ENCODE data around the gene VSIG1. TPM values are rescaled to one million over a fixed set of nuclear protein-coding genes. Genes with fewer than 3 reads are reported as not detected.

VSIG1 gene
- total RNA-seq, 1 donor from 2014 or later, result 1.3 TPM

GRCh38 chrX:108072746-108073145 lies 27.9 kb downstream of the VSIG1 start:
- intact Hi-C loops (cut with micrococcal nuclease), result loop anchor here (1.0 to 5.0 kb wide), 7 partner anchors 52 to 1590 kb away; partner anchors contain the start of gene NCBP2L
- Mint-ChIP-seq H3K36me3 (ENCODE audit: low read depth) (no peaks in the 10 kb centered on the region), H3K9me3 (no peaks in the 10 kb centered on the region), H3K4me1 (peaks cover 3% of the 10 kb centered on the region), H3K27ac (no peak overlapping the region), H3K4me3 (no peak overlapping the region), H3K27me3 (no peaks in the 10 kb centered on the region)
- DNase-seq (no peak), ATAC-seq (ENCODE audit: low read depth) (no peak)
- ChIA-PET POLR2A (no interaction called here), CTCF (interaction anchor here (4.1 kb wide), 1 partner anchor 52 kb away, joined by 23 read pairs; no protein-coding TSS in a partner anchor)
- TF ChIP-seq, protein P1, sequence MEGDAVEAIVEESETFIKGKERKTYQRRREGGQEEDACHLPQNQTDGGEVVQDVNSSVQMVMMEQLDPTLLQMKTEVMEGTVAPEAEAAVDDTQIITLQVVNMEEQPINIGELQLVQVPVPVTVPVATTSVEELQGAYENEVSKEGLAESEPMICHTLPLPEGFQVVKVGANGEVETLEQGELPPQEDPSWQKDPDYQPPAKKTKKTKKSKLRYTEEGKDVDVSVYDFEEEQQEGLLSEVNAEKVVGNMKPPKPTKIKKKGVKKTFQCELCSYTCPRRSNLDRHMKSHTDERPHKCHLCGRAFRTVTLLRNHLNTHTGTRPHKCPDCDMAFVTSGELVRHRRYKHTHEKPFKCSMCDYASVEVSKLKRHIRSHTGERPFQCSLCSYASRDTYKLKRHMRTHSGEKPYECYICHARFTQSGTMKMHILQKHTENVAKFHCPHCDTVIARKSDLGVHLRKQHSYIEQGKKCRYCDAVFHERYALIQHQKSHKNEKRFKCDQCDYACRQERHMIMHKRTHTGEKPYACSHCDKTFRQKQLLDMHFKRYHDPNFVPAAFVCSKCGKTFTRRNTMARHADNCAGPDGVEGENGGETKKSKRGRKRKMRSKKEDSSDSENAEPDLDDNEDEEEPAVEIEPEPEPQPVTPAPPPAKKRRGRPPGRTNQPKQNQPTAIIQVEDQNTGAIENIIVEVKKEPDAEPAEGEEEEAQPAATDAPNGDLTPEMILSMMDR (IDR thresholded peaks at IDR 0.05), result no peak

DNA sequence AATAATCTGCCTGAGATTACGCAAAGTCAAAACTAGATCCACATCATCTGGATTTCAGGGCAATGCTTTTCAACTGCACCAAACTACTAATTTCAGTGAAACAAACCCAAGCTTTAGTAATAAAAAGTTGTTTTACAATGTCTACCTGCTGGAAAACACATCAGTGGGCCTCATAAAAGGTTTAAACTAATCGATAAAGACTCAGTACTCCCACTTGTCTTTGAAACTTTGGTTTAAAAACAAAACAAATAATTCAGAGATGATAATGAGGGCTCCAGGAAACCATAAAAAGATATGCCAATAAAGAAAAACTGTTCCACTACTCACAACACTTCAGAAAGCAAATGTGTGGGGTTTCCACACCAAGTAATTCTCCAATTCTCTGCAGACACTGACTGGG lies 36.2 kb downstream of the VSIG1 start:
- ATAC-seq (ENCODE audit: low read depth) (no peak), DNase-seq (no peak)
- no peaks in the 10 kb centered on the region for H3K9me3 Mint-ChIP-seq
- ChIA-PET CTCF (no interaction called here), POLR2A (no interaction called here)
- H3K4me1 Mint-ChIP-seq, result no peaks in the 10 kb centered on the region
- peaks cover 12% of the 10 kb centered on the region for H3K36me3 Mint-ChIP-seq (ENCODE audit: low read depth)
- no peaks in the 10 kb centered on the region for H3K27me3 Mint-ChIP-seq
- no peak overlapping the region for H3K4me3 Mint-ChIP-seq
- no peak overlapping the region for H3K27ac Mint-ChIP-seq
- TF ChIP-seq, protein P1 (IDR thresholded peaks at IDR 0.05), result no peak
- intact Hi-C loops (cut with micrococcal nuclease), result no loop called here

DNA sequence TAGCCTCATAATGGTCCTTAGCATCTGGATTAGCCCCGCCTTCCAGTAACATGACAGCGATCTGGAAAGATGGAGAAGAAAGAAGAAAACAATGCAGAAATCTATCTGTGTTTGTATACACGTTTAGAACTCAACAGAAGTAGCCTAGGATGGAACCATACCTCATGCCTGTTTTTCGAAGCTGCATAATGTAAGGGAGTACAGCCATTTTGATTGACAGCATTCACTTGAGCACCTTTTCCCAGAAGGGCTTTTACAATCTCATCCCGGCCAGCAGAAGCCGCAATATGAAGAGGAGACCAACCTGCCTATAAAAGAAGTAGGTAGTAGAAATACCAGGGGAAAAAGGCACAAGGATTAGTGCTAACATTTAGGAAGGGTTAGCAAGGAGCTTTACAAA lies 42.9 kb downstream of the VSIG1 start:
- Mint-ChIP-seq H3K4me3 (no peak overlapping the region), H3K4me1 (peaks cover 6% of the 10 kb centered on the region), H3K9me3 (no peaks in the 10 kb centered on the region), H3K36me3 (ENCODE audit: low read depth) (peaks cover 28% of the 10 kb centered on the region), H3K27ac (no peak overlapping the region), H3K27me3 (no peaks in the 10 kb centered on the region)
- POLR2A ChIA-PET, result no interaction called here
- CTCF ChIA-PET, result no interaction called here
- TF ChIP-seq, protein P1 (IDR thresholded peaks at IDR 0.05), result no peak
- intact Hi-C loops (cut with micrococcal nuclease), result no loop called here
- DNase-seq, result no peak
- ATAC-seq (ENCODE audit: low read depth), result no peak

GRCh38 chrX:108088511-108088910 lies 43.6 kb downstream of the VSIG1 start:
- Mint-ChIP-seq H3K4me3 (no peak overlapping the region), H3K27me3 (no peaks in the 10 kb centered on the region), H3K4me1 (peaks cover 6% of the 10 kb centered on the region), H3K27ac (no peak overlapping the region), H3K36me3 (ENCODE audit: low read depth) (peaks cover 27% of the 10 kb centered on the region), H3K9me3 (no peaks in the 10 kb centered on the region)
- ATAC-seq (ENCODE audit: low read depth), result no peak
- ChIA-PET POLR2A (no interaction called here), CTCF (no interaction called here)
- intact Hi-C loops (cut with micrococcal nuclease), result no loop called here
- TF ChIP-seq, protein P1 (IDR thresholded peaks at IDR 0.05), result no peak
- no peak for DNase-seq

DNA sequence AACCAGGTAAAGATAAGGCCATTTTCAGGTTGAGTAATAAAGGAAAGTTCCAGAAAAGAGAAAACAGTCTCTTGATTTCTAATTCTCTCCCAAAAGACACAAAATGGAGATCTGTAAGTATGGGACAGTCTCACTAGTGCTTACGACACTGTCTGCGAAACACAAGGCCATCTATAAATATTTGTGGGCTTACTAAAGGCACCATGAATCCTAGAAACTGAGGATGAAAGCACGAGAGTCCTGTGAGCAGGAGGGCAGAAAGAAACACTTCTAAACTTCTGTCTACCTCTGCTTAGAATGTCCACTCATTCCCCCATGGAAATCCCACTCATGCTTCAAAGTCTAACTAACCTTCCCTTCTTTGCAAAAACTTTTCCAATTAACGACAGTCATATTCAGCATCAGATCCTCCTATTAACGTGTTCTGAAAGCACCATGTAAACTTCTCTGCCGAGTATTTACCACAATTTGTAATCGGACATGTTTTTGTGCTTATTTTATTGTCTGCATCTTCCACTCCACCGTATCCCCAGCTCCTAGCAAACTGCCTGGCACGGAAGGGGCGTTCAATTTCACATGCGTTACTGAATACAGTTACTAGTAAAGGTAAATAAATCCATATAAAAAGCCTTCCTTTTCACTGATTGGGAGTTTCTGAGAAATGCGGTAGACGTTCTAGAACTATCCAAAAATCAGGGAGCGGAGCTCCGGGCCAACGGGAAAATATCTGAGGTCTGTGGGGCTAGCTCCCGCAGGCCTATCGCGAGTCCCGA lies 45.8 kb downstream of the VSIG1 start:
- TF ChIP-seq, protein P1 (IDR thresholded peaks at IDR 0.05), result no peak
- no peaks in the 10 kb centered on the region for H3K9me3 Mint-ChIP-seq
- no peak for ATAC-seq (ENCODE audit: low read depth)
- peaks cover 6% of the 10 kb centered on the region for H3K4me1 Mint-ChIP-seq
- CTCF ChIA-PET, result no interaction called here
- DNase-seq, result no peak
- no peak overlapping the region for H3K27ac Mint-ChIP-seq
- POLR2A ChIA-PET, result interaction anchor here (0.7 to 1.6 kb wide), 6 partner anchors 14 to 1479 kb away, joined by 3 to 6 read pairs (median 3); partner anchors contain the start of genes PRPS1, RADX and RBM41
- intact Hi-C loops (cut with micrococcal nuclease), result loop anchor here (1.0 to 5.0 kb wide), 7 partner anchors 263 to 1480 kb away; partner anchors contain the start of genes DNAAF6, MID2, MORC4 and NUP62CL
- H3K27me3 Mint-ChIP-seq, result no peaks in the 10 kb centered on the region
- no peak overlapping the region for H3K4me3 Mint-ChIP-seq
- peaks cover 17% of the 10 kb centered on the region for H3K36me3 Mint-ChIP-seq (ENCODE audit: low read depth)

Data from activated B cell treated with CpG ODN at 0.5 μM for 24 hours (primary cell).